Keratinocyte (primary cell): Measurements from ENCODE around the gene PSRC1.

Experiments
- EZH2 ChIP-seq: IDR thresholded peaks from one replicate; pipeline ENCODE4 v1.6.1; 2012; ENCODE audit warnings: inconsistent platforms, mild to moderate bottlenecking, low read length, moderate library complexity
- TF ChIP-seq, protein P1 (sequence below), 3 experiments: IDR thresholded peaks in 1 of 3; conservative IDR thresholded peaks in 1 of 3; optimal IDR thresholded peaks in 1 of 3; 2 replicates in 2 of 3; 3 replicates in 1 of 3; pipeline versions ENCODE3 to v1.5.1; 2011; ENCODE audit warnings: low read length in 3 of 3, mild to moderate bottlenecking in 3 of 3, moderate library complexity in 2 of 3, control low read depth in 1 of 3, inconsistent platforms in 1 of 3; ENCODE audit not compliant: insufficient read depth in 2 of 3; ENCODE audit errors: extremely low read depth in 1 of 3

DNA sequence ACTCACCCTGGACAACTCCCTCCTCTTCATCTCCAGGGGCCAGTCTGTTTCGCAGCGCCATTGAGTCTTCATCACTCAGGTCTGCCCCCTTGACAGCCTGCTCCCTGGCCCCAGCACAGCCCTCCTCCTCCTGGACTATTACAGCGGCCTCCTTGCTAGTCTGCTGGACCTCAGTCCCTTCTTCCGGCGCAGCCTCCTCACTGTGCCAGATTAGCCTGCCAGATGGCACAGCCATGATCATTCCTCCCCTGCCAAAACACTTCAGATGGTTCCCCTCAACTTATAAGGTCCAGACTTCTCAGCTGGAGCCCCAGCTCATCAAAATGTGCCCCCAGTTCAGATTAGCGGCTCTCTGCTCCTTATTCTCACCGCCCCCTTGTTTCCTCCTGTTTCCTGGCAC is 40.6 kb downstream of the PSRC1 start:
- TF ChIP-seq, protein P1, sequence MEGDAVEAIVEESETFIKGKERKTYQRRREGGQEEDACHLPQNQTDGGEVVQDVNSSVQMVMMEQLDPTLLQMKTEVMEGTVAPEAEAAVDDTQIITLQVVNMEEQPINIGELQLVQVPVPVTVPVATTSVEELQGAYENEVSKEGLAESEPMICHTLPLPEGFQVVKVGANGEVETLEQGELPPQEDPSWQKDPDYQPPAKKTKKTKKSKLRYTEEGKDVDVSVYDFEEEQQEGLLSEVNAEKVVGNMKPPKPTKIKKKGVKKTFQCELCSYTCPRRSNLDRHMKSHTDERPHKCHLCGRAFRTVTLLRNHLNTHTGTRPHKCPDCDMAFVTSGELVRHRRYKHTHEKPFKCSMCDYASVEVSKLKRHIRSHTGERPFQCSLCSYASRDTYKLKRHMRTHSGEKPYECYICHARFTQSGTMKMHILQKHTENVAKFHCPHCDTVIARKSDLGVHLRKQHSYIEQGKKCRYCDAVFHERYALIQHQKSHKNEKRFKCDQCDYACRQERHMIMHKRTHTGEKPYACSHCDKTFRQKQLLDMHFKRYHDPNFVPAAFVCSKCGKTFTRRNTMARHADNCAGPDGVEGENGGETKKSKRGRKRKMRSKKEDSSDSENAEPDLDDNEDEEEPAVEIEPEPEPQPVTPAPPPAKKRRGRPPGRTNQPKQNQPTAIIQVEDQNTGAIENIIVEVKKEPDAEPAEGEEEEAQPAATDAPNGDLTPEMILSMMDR (optimal IDR thresholded peaks at IDR 0.05 in 1 of 3, IDR thresholded peaks at IDR 0.05 in 1 of 3, conservative IDR thresholded peaks at IDR 0.05 in 1 of 3; ENCODE audit: extremely low read depth in 1 of 3, insufficient read depth in 2 of 3, low read length in 3 of 3): no peak
- no peak for TF ChIP-seq EZH2
